Activated T-helper 2 cell treated with anti-CD3 and anti-CD28 coated beads, Interferon-gamma antibody, Interleukin-2, Interleukin-4, amounts not matched to agents 10 μg/mL and 5 μg/mL and 100 μg/mL, durations not matched to agents 14 hours and 24 hours and 36 hours (primary cell): ENCODE measurements around the gene CCDC183. TPM values are rescaled to one million over a fixed set of nuclear protein-coding genes. Genes with fewer than 3 reads are reported as not detected.
"Not testable (repeated sequence)": the region's sequence is repeated elsewhere in the genome, so short reads cannot be mapped to it uniquely, and the experiment has no call there.

Experiments used
- DNase-seq: peaks from one replicate; pipeline ENCODE4 v3.0.0; 2021; ENCODE audit warnings: low spot score
- H3K27ac Mint-ChIP-seq: one replicate; pipeline ENCODE4 v1.8.0; 2021; ENCODE audit warnings: mixed read lengths
- H3K27me3 Mint-ChIP-seq: one replicate; pipeline ENCODE4 v1.8.0; 2021; ENCODE audit warnings: low read depth, mixed read lengths
- H3K36me3 Mint-ChIP-seq: one replicate; pipeline ENCODE4 v1.8.0; 2021; ENCODE audit warnings: low read depth, mixed read lengths
- H3K4me1 Mint-ChIP-seq: one replicate; pipeline ENCODE4 v1.8.0; 2021; ENCODE audit warnings: low read depth, mixed read lengths
- H3K4me3 Mint-ChIP-seq: one replicate; pipeline ENCODE4 v1.8.0; 2021; ENCODE audit warnings: low read depth, mild to moderate bottlenecking, moderate library complexity, mixed read lengths
- H3K9me3 Mint-ChIP-seq: one replicate; pipeline ENCODE4 v1.8.0; 2021; ENCODE audit warnings: mixed read lengths
- intact Hi-C: fragments of 100-400 bp; cut with micrococcal nuclease; formaldehyde crosslinking; loops from one replicate; pipeline ENCODE4 v1.15.1; 2023
- total RNA-seq: library from RNA; stranded (reverse); gene quantifications from 2 replicates; pipeline ENCODE4 v1.2.3, GENCODE V29; 2022

CCDC183 gene
- total RNA-seq, 1 donor from 2014 or later, result not detected

DNA sequence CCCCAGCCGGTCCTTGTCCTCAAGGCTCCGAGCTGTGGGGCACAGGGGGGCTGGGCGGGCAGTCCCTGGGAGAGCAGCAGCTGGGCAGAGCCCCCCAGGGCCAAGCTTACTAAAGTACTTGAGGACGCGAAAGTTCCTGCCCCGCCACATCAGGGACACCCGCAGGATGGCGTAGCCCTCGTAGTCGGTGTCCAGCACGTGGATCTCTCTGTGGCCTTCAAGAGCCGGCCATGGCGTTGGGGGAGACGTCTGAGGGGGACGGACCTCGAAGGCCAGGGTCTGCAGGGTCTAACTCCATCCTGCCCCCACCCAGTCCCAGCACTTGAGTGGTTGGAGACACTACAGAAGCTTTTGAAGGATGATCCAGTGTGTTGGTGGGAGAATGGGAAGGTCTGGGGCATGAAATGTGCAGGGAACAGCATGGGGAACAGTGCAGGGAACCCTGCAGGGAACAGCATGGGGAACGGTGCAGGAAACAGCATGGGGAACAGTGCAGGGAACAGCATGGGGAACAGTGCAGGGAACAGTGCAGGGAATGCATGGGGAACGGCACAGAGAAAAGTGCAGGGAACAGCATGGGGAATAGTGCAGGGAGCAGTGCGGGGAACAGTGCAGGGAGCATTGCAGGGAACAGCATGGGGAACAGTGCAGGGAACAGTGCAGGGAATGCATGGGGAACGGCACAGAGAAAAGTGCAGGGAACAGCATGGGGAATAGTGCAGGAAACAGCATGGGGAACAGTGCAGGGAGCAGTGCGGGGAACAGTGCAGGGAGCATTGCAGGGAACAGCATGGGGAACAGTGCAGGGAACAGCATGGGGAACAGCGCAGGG is 40.6 kb upstream of the CCDC183 start:
- H3K27me3 Mint-ChIP-seq, intact Hi-C loops, H3K4me3 Mint-ChIP-seq, DNase-seq, H3K27ac Mint-ChIP-seq, H3K4me1 Mint-ChIP-seq: not testable (repeated sequence)
- peaks cover 33% of the 10 kb centered on the region for H3K9me3 Mint-ChIP-seq
- peaks cover 11% of the 10 kb centered on the region for H3K36me3 Mint-ChIP-seq

DNA sequence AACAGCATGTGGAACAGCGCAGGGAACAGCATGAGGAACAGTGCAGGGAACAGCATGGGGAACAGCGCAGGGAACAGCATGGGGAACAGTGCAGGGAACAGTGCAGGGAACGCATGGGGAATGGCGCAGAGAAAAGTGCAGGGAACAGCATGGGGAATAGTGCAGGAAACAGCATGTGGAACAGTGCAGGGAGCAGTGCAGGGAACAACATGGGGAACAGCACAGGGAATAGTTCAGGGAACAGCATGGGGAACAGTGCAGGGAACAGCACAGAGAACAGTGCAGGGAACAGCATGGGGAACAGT is 40.1 kb upstream of the CCDC183 start:
- Mint-ChIP-seq H3K36me3 (peaks cover 8% of the 10 kb centered on the region), H3K9me3 (peaks cover 28% of the 10 kb centered on the region), H3K27me3 (peaks cover 3% of the 10 kb centered on the region), H3K4me3 (no peak overlapping the region), H3K27ac (no peak overlapping the region), H3K4me1 (no peaks in the 10 kb centered on the region)
- no peak for DNase-seq
- intact Hi-C loops, result no loop called here

DNA sequence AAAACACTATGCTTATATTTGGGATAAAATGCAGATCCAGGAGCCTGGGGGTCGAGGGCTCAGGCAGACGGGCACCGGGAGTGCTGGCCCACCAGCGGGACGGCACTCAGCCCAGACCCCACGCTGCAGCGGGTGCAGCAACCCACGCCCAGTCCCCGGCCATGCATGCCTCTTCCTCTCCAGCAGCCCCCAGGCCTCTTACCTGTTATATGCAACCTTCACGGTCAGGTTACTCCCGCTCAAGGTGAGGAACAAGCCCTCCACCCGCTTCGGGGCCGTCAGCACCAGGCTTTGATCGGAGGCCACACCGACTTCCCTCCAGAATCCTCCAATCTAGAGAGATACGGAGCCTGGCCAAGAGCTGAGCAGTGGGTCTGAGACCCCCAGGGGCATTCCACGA is 39.3 kb upstream of the CCDC183 start:
- Mint-ChIP-seq H3K27ac (no peak overlapping the region), H3K4me3 (no peak overlapping the region), H3K36me3 (peaks cover 5% of the 10 kb centered on the region), H3K4me1 (no peaks in the 10 kb centered on the region), H3K9me3 (peaks cover 22% of the 10 kb centered on the region), H3K27me3 (peaks cover 3% of the 10 kb centered on the region)
- no peak for DNase-seq
- intact Hi-C loops, result no loop called here

- H3K4me3 Mint-ChIP-seq, result no peak overlapping the region
- no peak overlapping the region for H3K27ac Mint-ChIP-seq
- DNase-seq, result no peak
- H3K4me1 Mint-ChIP-seq, result no peaks in the 10 kb centered on the region
- peaks cover 5% of the 10 kb centered on the region for H3K36me3 Mint-ChIP-seq
- H3K9me3 Mint-ChIP-seq, result peaks cover 17% of the 10 kb centered on the region
- H3K27me3 Mint-ChIP-seq, result peaks cover 3% of the 10 kb centered on the region
- intact Hi-C loops, result no loop called here
These were observed 38.8 kb upstream of the CCDC183 start for GRCh38 chr9:136757328-136757727.

- intact Hi-C loops, result no loop called here
- H3K27me3 Mint-ChIP-seq, result no peaks in the 10 kb centered on the region
These were observed 38.4 kb upstream of the CCDC183 start for GRCh38 chr9:136757751-136758140.

GRCh38 chr9:136759001-136759400 is 37.1 kb upstream of the CCDC183 start:
- H3K27ac Mint-ChIP-seq, result no peak overlapping the region
- H3K27me3 Mint-ChIP-seq, result no peaks in the 10 kb centered on the region
- DNase-seq, result no peak
- H3K36me3 Mint-ChIP-seq, result no peaks in the 10 kb centered on the region
- H3K4me1 Mint-ChIP-seq, result no peaks in the 10 kb centered on the region
- peaks cover 9% of the 10 kb centered on the region for H3K9me3 Mint-ChIP-seq
- intact Hi-C loops, result no loop called here
- no peak overlapping the region for H3K4me3 Mint-ChIP-seq

More at GRCh38 chr9:136757751-136758140, 38.4 kb upstream of the CCDC183 start:
- H3K4me3 Mint-ChIP-seq, result no peak overlapping the region
- peaks cover under 1% of the 10 kb centered on the region for H3K36me3 Mint-ChIP-seq
- no peak overlapping the region for H3K27ac Mint-ChIP-seq
- DNase-seq, result no peak
- H3K4me1 Mint-ChIP-seq, result no peaks in the 10 kb centered on the region
- H3K9me3 Mint-ChIP-seq, result peaks cover 13% of the 10 kb centered on the region

DNA sequence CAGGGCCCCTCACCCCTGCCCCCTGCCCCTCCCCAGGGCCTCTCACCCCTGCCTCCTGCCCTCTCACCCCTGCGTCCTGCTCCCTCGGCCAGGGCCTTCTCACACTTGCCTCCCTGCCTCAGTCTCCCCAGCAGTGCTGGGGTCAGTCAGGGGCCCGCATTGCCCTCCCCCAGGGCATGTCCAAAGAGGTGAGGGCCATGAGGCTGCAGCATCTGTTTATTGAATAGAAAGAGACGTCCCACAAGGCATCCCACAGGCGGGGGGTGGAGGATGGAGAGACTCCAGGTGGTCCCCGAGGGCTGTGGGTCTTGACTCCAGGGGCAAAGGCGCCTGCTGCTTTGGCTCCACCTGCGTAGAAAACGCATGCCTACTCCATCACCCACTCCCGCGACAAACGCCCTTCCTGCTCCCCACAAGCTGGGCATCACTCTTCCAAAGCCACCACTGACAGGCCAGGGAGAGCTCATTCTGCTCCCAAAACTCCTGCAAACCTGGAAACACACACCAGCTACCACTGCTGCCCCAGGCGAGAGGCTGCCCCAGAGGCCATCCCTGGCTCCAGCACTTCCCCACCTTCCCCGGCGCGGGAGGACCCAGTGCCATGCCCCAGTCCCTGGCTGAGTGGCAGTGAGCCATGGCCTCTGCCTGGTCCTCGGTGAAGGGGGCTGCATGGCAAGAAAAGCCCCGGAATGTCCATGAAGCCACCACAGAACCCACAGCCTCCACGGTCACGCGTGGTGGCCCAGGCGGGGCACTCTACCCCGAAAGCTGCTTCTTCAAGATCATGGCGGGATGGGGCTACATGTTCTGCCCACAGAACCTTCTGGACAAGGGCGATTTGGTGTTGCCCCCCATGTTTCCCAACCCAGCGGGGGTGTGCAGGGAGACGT is 36.5 kb upstream of the CCDC183 start:
- no peaks in the 10 kb centered on the region for H3K27me3 Mint-ChIP-seq
- H3K27ac Mint-ChIP-seq, result no peak overlapping the region
- intact Hi-C loops, result no loop called here
- H3K9me3 Mint-ChIP-seq, result peaks cover 9% of the 10 kb centered on the region
- no peak for DNase-seq
- no peaks in the 10 kb centered on the region for H3K36me3 Mint-ChIP-seq
- no peaks in the 10 kb centered on the region for H3K4me1 Mint-ChIP-seq
- H3K4me3 Mint-ChIP-seq, result no peak overlapping the region

DNA sequence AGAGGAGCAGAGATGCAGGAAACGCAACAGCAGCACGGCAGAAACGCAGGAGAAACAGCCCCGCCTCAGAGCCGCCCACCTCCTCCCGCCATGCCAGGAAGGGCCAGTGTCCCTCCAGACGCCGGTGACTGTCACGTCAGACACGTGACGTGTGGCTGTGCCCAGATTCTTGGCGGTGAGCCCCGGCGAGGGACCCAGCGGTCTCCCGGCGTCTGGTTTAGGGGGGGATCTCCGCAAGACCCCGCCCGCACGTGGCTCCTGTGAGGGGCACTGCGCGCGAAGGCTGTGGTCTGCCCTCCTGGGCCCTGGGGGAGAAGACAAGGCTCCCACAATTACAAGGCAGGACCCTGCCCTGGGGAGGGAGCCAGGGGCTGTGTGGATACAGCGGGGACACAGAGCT is 35.7 kb upstream of the CCDC183 start:
- Mint-ChIP-seq H3K27me3 (no peaks in the 10 kb centered on the region), H3K9me3 (peaks cover 8% of the 10 kb centered on the region), H3K36me3 (no peaks in the 10 kb centered on the region), H3K4me3 (no peak overlapping the region), H3K4me1 (no peaks in the 10 kb centered on the region), H3K27ac (no peak overlapping the region)
- intact Hi-C loops, result no loop called here
- no peak for DNase-seq

- H3K4me3 Mint-ChIP-seq, H3K27me3 Mint-ChIP-seq, H3K9me3 Mint-ChIP-seq, H3K4me1 Mint-ChIP-seq, intact Hi-C loops, DNase-seq, H3K27ac Mint-ChIP-seq, H3K36me3 Mint-ChIP-seq: not testable (repeated sequence)
These were observed 35.1 kb upstream of the CCDC183 start for GRCh38 chr9:136760834-136761544.

DNA sequence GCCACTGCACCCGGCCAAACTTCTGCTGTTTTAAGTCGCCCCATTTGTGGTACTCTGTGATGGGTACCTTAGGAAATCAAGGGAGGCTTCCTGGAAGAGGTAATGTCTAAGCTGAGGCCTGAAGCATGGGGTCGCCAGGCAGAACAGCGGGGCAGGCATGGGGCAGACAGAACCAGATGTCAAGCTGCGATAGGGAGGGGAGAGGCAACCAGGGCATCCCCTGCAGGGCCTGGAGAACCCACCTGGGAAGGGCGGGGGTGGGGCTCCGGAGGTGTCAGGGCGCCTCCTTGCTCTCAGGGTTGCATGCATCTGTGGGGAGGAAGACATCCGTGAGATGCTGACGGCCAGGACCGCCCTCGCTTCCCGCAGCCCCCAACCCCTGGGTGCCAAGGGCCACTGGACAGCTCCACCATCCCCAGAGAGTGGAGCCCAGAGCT is 34.6 kb upstream of the CCDC183 start:
- H3K4me3 Mint-ChIP-seq, result no peak overlapping the region
- DNase-seq, result no peak
- intact Hi-C loops, result no loop called here
- H3K27me3 Mint-ChIP-seq, result no peaks in the 10 kb centered on the region
- H3K4me1 Mint-ChIP-seq, result peaks cover 3% of the 10 kb centered on the region
- H3K27ac Mint-ChIP-seq, result no peak overlapping the region
- H3K36me3 Mint-ChIP-seq, result no peaks in the 10 kb centered on the region
- no peaks in the 10 kb centered on the region for H3K9me3 Mint-ChIP-seq

- Mint-ChIP-seq H3K36me3 (no peaks in the 10 kb centered on the region), H3K4me1 (peaks cover 9% of the 10 kb centered on the region), H3K9me3 (no peaks in the 10 kb centered on the region), H3K27ac (no peak overlapping the region), H3K4me3 (no peak overlapping the region), H3K27me3 (no peaks in the 10 kb centered on the region)
- DNase-seq, result no peak
- intact Hi-C loops, result no loop called here
These were observed 33.9 kb upstream of the CCDC183 start for GRCh38 chr9:136762221-136762691.

DNA sequence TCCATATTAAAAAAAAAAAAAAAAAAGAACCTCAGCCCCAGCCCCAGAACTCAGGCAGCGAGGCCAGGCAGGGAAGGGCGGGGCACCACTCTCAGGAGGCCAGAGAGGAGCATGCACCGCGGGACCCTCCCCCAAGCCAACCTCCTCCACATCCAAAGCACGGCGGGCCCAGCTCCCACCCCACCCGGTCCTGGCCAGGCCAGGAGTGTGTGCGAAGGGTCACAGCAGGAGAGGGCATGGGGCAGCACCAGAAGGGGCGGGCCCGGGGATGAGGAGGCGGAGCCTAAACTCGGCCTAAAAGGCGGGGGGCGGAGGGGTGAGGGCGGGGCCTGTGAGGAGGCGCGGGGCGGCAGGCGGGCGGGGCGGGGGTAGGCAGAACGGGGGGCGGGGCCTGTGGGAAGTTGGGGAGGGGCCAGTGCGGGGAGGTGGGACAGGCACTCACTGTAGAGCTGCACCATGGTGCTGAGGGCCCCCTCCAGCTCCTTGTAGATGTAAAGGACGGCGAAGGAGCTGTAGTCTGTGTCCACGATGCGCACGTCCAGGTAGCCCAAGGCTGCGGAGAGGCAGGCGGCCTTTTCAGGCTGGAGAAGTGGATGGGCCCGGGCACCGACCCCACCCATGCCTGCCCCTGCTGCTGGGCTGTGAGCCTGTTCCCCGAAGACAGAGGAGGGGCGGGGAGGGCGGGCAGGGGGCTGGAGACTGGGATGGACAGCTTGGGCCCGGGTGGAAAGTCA is 33.1 kb upstream of the CCDC183 start:
- intact Hi-C loops, result no loop called here
- DNase-seq, result peak; percentile 36
- H3K27me3 Mint-ChIP-seq, result no peaks in the 10 kb centered on the region
- no peak overlapping the region for H3K4me3 Mint-ChIP-seq
- no peaks in the 10 kb centered on the region for H3K9me3 Mint-ChIP-seq
- no peak overlapping the region for H3K27ac Mint-ChIP-seq
- no peaks in the 10 kb centered on the region for H3K36me3 Mint-ChIP-seq
- peaks cover 9% of the 10 kb centered on the region for H3K4me1 Mint-ChIP-seq
